HEK293T (cell line): Measurements from ENCODE around the gene AMT.

Source experiments
- FOXK2 ChIP-seq: fragments of 450-650 bp; IDR thresholded peaks from 2 replicates; pipeline ENCODE4 v1.6.1; 2016; ENCODE audit warnings: mild to moderate bottlenecking
- HDGF ChIP-seq: fragments of 450-650 bp; IDR thresholded peaks from 2 replicates; pipeline ENCODE4 v1.6.1; 2017; ENCODE audit warnings: antibody characterized with exemption, borderline replicate concordance
- PKNOX1 ChIP-seq: fragments of 450-650 bp; IDR thresholded peaks from 2 replicates; pipeline ENCODE4 v1.6.1; 2016
- TARDBP ChIP-seq: fragments of 450-650 bp; IDR thresholded peaks from 2 replicates; pipeline ENCODE4 v1.6.1; 2016
- ZNF384 ChIP-seq: fragments of 450-650 bp; IDR thresholded peaks from 2 replicates; pipeline ENCODE4 v1.6.1; 2016

- TF ChIP-seq PKNOX1: peak; percentile 91
- no peak for TF ChIP-seq FOXK2
- no peak for TF ChIP-seq HDGF
- no peak for TF ChIP-seq ZNF384
- peak; percentile 97 for TF ChIP-seq TARDBP
Observed at GRCh38 chr3:49411968-49412631, 10.2 kb downstream of the AMT start, which contains the start of the genes RHOA and TCTA.
